OCI-LY7 (cell line): ENCODE measurements around the gene COG2. TPM values are rescaled to one million over a fixed set of nuclear protein-coding genes. Genes with fewer than 3 reads are reported as not detected.

Experiments used
- BruUV-seq: library from RNA; stranded (reverse); fragments of 400-500 nt; replicated peaks from 2 replicates; lab custom pipeline; 2021; lab: Mats Ljungman, UMichigan
- CTCF ChIA-PET: fragments of 300-600 bp; sonication (Branson Sonifier 250); formaldehyde crosslinking; loops from one replicate; lab custom pipeline; 2022; ENCODE audit warnings: antibody characterized with exemption; ENCODE audit not compliant: unreplicated experiment; lab: Charles Lee
- POLR2A ChIA-PET: fragments of 300-600 bp; sonication (Branson Sonifier 250); formaldehyde crosslinking; loops from one replicate; lab custom pipeline; 2022; ENCODE audit warnings: antibody characterized with exemption; lab: Charles Lee
- DNase-seq: peaks from one replicate; pipeline ENCODE4 v3.0.0-alpha.2; 2015; ENCODE audit warnings: low spot score
- H2AFZ ChIP-seq: fragments of 200-600 bp; sonication (generic), shearing (Covaris generic); 2 replicates; pipeline ENCODE4 v1.6.1; 2014; ENCODE audit warnings: mild to moderate bottlenecking, antibody characterized with exemption, low read length, moderate library complexity
- H3K27ac ChIP-seq: fragments of 200-600 bp; sonication (generic); 2 replicates; pipeline ENCODE4 v1.5.1; 2014; ENCODE audit warnings: mixed run types, low read depth, mild to moderate bottlenecking, moderate library complexity, low read length, inconsistent platforms; ENCODE audit not compliant: poor library complexity, severe bottlenecking
- H3K36me3 ChIP-seq: fragments of 200-600 bp; sonication (generic); 2 replicates; pipeline ENCODE4 v1.6.1; 2014; ENCODE audit warnings: mild to moderate bottlenecking, antibody characterized with exemption, low read length, moderate library complexity, mixed read lengths; ENCODE audit not compliant: insufficient read depth
- H3K4me1 ChIP-seq: fragments of 200-600 bp; sonication (generic); 2 replicates; pipeline ENCODE4 v1.5.1; 2014; ENCODE audit warnings: mild to moderate bottlenecking, low read length; ENCODE audit not compliant: insufficient read depth, poor library complexity, severe bottlenecking
- H3K4me2 ChIP-seq: fragments of 200-600 bp; sonication (generic); 2 replicates; pipeline ENCODE4 v1.6.1; 2014; ENCODE audit warnings: mild to moderate bottlenecking, low read length
- H3K4me3 ChIP-seq: fragments of 200-600 bp; sonication (generic); 2 replicates; pipeline ENCODE4 v1.5.1; 2014; ENCODE audit warnings: mild to moderate bottlenecking, low read depth, low read length; ENCODE audit not compliant: poor library complexity, severe bottlenecking
- H3K79me2 ChIP-seq: fragments of 200-600 bp; sonication (generic); 2 replicates; pipeline ENCODE4 v1.6.1; 2016; ENCODE audit warnings: low read depth, mild to moderate bottlenecking, low read length, moderate library complexity, mixed read lengths; ENCODE audit not compliant: insufficient read depth
- H3K9me2 ChIP-seq: fragments of 200-600 bp; sonication (generic); 2 replicates; pipeline ENCODE4 v1.6.1; 2016; ENCODE audit warnings: mild to moderate bottlenecking, low read length, mixed read lengths; ENCODE audit not compliant: insufficient read depth
- H3K9me3 ChIP-seq: fragments of 200-600 bp; sonication (generic); 2 replicates; pipeline ENCODE4 v1.6.1; 2014; ENCODE audit warnings: mild to moderate bottlenecking, mixed run types, low read length, mixed read lengths
- H4K20me1 ChIP-seq: fragments of 200-600 bp; sonication (generic); 2 replicates; pipeline ENCODE4 v1.6.1; 2014; ENCODE audit warnings: mild to moderate bottlenecking, antibody characterized with exemption, low read length, moderate library complexity, mixed read lengths; ENCODE audit not compliant: insufficient read depth
- EZH2phosphoT487 ChIP-seq: fragments of 200-600 bp; sonication (generic); IDR thresholded peaks from 2 replicates; pipeline ENCODE4 v1.6.1; 2018; ENCODE audit warnings: low read depth, borderline replicate concordance, mild to moderate bottlenecking, mixed run types, antibody characterized with exemption, low read length, moderate library complexity, mixed read lengths
- intact Hi-C: fragments of 100-400 bp; cut with micrococcal nuclease; formaldehyde crosslinking; loops from one replicate; pipeline ENCODE4 v1.10.0; 2022; ENCODE audit not compliant: unreplicated experiment
- total RNA-seq, 2 experiments: library from RNA; depleted of rRNA in 1 of 2; stranded (reverse); fragments of >200 nt in 1 of 2; shearing (Covaris generic) in 1 of 2; gene quantifications; 2 replicates each; pipeline ENCODE4 v1.2.3, GENCODE V29; 2014 to 2022
- TF ChIP-seq, protein P1 (sequence below): fragments of 200-600 bp; sonication (generic); conservative IDR thresholded peaks from 2 replicates; pipeline ENCODE4 v1.5.1; 2014; ENCODE audit warnings: mild to moderate bottlenecking, antibody characterized with exemption, low read length, moderate library complexity, mixed read lengths

The COG2 gene
- total RNA-seq, 2 experiments from 2014 or later: 30.5 to 35.3 TPM

GRCh38 chr1:230693777-230694176 is 51.5 kb downstream of the COG2 start:
- Histone ChIP-seq H3K4me2 (no peak overlapping the region), H2AFZ (no peak overlapping the region), H3K27ac (no peak overlapping the region), H3K79me2 (no peaks in the 10 kb centered on the region), H3K4me3 (no peak overlapping the region), H3K9me2 (no peaks in the 10 kb centered on the region), H4K20me1 (no peaks in the 10 kb centered on the region), H3K9me3 (no peaks in the 10 kb centered on the region), H3K4me1 (no peaks in the 10 kb centered on the region), H3K36me3 (peaks cover 54% of the 10 kb centered on the region)
- no peak for DNase-seq
- TF ChIP-seq EZH2phosphoT487: no peak
- ChIA-PET CTCF (no interaction called here), POLR2A (no interaction called here)
- no TSS peak for BruUV-seq
- intact Hi-C loops: no loop called here

GRCh38 chr1:230694464-230694863 is 52.2 kb downstream of the COG2 start:
- no TSS peak for BruUV-seq
- Histone ChIP-seq H3K4me1 (no peaks in the 10 kb centered on the region), H3K27ac (no peak overlapping the region), H4K20me1 (no peaks in the 10 kb centered on the region), H2AFZ (no peak overlapping the region), H3K9me3 (no peaks in the 10 kb centered on the region), H3K79me2 (no peaks in the 10 kb centered on the region), H3K4me3 (no peak overlapping the region), H3K36me3 (peaks cover 49% of the 10 kb centered on the region), H3K4me2 (no peak overlapping the region), H3K9me2 (no peaks in the 10 kb centered on the region)
- ChIA-PET POLR2A (no interaction called here), CTCF (no interaction called here)
- intact Hi-C loops: no loop called here
- TF ChIP-seq EZH2phosphoT487: no peak
- TF ChIP-seq, protein P1, sequence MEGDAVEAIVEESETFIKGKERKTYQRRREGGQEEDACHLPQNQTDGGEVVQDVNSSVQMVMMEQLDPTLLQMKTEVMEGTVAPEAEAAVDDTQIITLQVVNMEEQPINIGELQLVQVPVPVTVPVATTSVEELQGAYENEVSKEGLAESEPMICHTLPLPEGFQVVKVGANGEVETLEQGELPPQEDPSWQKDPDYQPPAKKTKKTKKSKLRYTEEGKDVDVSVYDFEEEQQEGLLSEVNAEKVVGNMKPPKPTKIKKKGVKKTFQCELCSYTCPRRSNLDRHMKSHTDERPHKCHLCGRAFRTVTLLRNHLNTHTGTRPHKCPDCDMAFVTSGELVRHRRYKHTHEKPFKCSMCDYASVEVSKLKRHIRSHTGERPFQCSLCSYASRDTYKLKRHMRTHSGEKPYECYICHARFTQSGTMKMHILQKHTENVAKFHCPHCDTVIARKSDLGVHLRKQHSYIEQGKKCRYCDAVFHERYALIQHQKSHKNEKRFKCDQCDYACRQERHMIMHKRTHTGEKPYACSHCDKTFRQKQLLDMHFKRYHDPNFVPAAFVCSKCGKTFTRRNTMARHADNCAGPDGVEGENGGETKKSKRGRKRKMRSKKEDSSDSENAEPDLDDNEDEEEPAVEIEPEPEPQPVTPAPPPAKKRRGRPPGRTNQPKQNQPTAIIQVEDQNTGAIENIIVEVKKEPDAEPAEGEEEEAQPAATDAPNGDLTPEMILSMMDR: no peak
- DNase-seq: no peak

DNA sequence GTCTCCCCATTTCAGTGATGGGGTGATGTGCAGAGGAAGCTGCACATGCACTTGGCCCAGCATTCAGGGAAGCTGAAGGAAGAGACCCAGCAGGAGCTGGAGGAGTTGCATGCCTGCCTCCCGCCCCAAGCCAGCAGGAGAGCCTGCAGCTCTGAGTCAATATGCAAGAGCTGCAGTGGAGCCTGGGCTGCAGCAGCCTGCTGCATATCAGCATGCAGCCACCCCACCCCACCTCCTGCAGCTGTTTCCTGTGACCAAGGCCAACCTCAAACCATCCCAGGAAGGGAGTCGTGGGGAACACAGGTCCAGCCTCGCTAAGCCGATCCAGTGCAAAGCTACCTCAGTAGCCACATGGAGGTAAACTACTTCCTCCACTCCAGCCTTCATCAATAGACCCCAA is 52.7 kb downstream of the COG2 start:
- Histone ChIP-seq H3K4me1 (no peaks in the 10 kb centered on the region), H3K27ac (no peak overlapping the region)
- POLR2A ChIA-PET: no interaction called here

More for the DNA sequence above, 52.7 kb downstream of the COG2 start:
- Histone ChIP-seq H2AFZ (no peak overlapping the region), H3K4me3 (no peak overlapping the region), H3K36me3 (peaks cover 44% of the 10 kb centered on the region), H3K9me2 (no peaks in the 10 kb centered on the region), H4K20me1 (no peaks in the 10 kb centered on the region), H3K4me2 (no peak overlapping the region), H3K79me2 (no peaks in the 10 kb centered on the region), H3K9me3 (no peaks in the 10 kb centered on the region)
- CTCF ChIA-PET: no interaction called here
- no peak for DNase-seq
- no TSS peak for BruUV-seq
- TF ChIP-seq, protein P1: no peak
- TF ChIP-seq EZH2phosphoT487: no peak
- intact Hi-C loops: no loop called here
